DOHH2 (cell line): ENCODE results near the gene CFAP43.

Experiments
- H3F3A ChIP-seq: fragments of 200-600 bp; sonication (generic), shearing (Covaris generic); 2 replicates; pipeline ENCODE4 v1.6.0; 2016; ENCODE audit warnings: antibody characterized with exemption, mild to moderate bottlenecking; ENCODE audit not compliant: control insufficient read depth, insufficient read depth
- H3K27ac ChIP-seq: fragments of 200-600 bp; sonication (generic); 2 replicates; pipeline ENCODE4 v1.5.1; 2014; ENCODE audit warnings: low read depth, mild to moderate bottlenecking, low read length, moderate library complexity
- H3K27me3 ChIP-seq: fragments of 200-600 bp; sonication (generic); 2 replicates; pipeline ENCODE4 v1.6.1; 2014; ENCODE audit warnings: mild to moderate bottlenecking, low read length, mixed read lengths; ENCODE audit not compliant: control insufficient read depth
- H3K36me3 ChIP-seq: fragments of 200-600 bp; sonication (generic); 2 replicates; pipeline ENCODE4 v1.6.1; 2014; ENCODE audit warnings: mild to moderate bottlenecking, low read length, moderate library complexity, mixed read lengths; ENCODE audit not compliant: control insufficient read depth
- H3K4me1 ChIP-seq: fragments of 200-600 bp; sonication (generic); 2 replicates; pipeline ENCODE4 v1.6.1; 2014; ENCODE audit warnings: mild to moderate bottlenecking, low read length, mixed read lengths; ENCODE audit not compliant: control insufficient read depth
- H3K4me2 ChIP-seq: fragments of 200-600 bp; sonication (generic); 2 replicates; pipeline ENCODE4 v1.6.0; 2014; ENCODE audit warnings: mild to moderate bottlenecking, low read length, moderate library complexity
- H3K4me3 ChIP-seq: fragments of 200-600 bp; sonication (generic); 2 replicates; pipeline ENCODE4 v1.5.1; 2014; ENCODE audit warnings: mild to moderate bottlenecking, low read length, mixed read lengths
- H3K79me2 ChIP-seq: fragments of 200-600 bp; sonication (generic); 2 replicates; pipeline ENCODE4 v1.6.1; 2014; ENCODE audit warnings: mild to moderate bottlenecking, low read length, mixed read lengths; ENCODE audit not compliant: control insufficient read depth
- H3K9me2 ChIP-seq: fragments of 200-600 bp; sonication (generic); replicated peaks from 2 replicates; pipeline ENCODE4 v1.6.1; 2014; ENCODE audit warnings: mild to moderate bottlenecking, low read length, mixed read lengths; ENCODE audit not compliant: control insufficient read depth
- H3K9me3 ChIP-seq: fragments of 200-600 bp; sonication (generic); 2 replicates; pipeline ENCODE4 v1.6.1; 2014; ENCODE audit warnings: antibody characterized with exemption, low read length, mixed read lengths; ENCODE audit not compliant: control insufficient read depth, insufficient read depth
- H4K20me1 ChIP-seq: fragments of 200-600 bp; sonication (generic); 2 replicates; pipeline ENCODE4 v1.6.0; 2014; ENCODE audit warnings: low read depth, mild to moderate bottlenecking, antibody characterized with exemption, low read length, moderate library complexity; ENCODE audit not compliant: control insufficient read depth, insufficient read depth
- CTCF ChIP-seq: fragments of 200-600 bp; sonication (generic); IDR thresholded peaks from one replicate; pipeline ENCODE4 v1.5.1; 2014; ENCODE audit warnings: antibody characterized with exemption, mild to moderate bottlenecking, low read depth, low read length; ENCODE audit not compliant: poor library complexity, severe bottlenecking
- EZH2phosphoT487 ChIP-seq: fragments of 200-600 bp; sonication (generic); IDR thresholded peaks from 2 replicates; pipeline ENCODE4 v1.6.1; 2017; ENCODE audit warnings: borderline replicate concordance, mild to moderate bottlenecking, antibody characterized with exemption, low read length, moderate library complexity, mixed read lengths

The CFAP43 gene

GRCh38 chr10:104242545-104242944 lies 10.4 kb upstream of the CFAP43 start:
- H3K4me2 ChIP-seq = no peak overlapping the region
- H3K27ac ChIP-seq = no peak overlapping the region
- peaks cover 17% of the 10 kb centered on the region for H3K27me3 ChIP-seq
- no peak overlapping the region for H3K4me3 ChIP-seq
- H3K79me2 ChIP-seq = no peaks in the 10 kb centered on the region
- H3F3A ChIP-seq = no peaks in the 10 kb centered on the region
- no peaks in the 10 kb centered on the region for H4K20me1 ChIP-seq
- peaks cover 17% of the 10 kb centered on the region for H3K9me3 ChIP-seq
- TF ChIP-seq EZH2phosphoT487 (no peak), CTCF (no peak)
- H3K4me1 ChIP-seq = no peaks in the 10 kb centered on the region
- H3K36me3 ChIP-seq = no peaks in the 10 kb centered on the region
- H3K9me2 ChIP-seq = no peaks in the 10 kb centered on the region

- Histone ChIP-seq H3K4me2 (no peak overlapping the region), H4K20me1 (no peaks in the 10 kb centered on the region), H3K4me3 (no peak overlapping the region), H3K4me1 (no peaks in the 10 kb centered on the region), H3K27ac (no peak overlapping the region), H3K36me3 (no peaks in the 10 kb centered on the region), H3K9me3 (peaks cover 4% of the 10 kb centered on the region), H3K9me2 (no peaks in the 10 kb centered on the region), H3K79me2 (no peaks in the 10 kb centered on the region), H3K27me3 (peaks cover 22% of the 10 kb centered on the region), H3F3A (no peaks in the 10 kb centered on the region)
- TF ChIP-seq CTCF (no peak), EZH2phosphoT487 (no peak)
Observed at GRCh38 chr10:104240078-104240477, 7.9 kb upstream of the CFAP43 start.

GRCh38 chr10:104235801-104236200 lies 3.6 kb upstream of the CFAP43 start:
- Histone ChIP-seq H3K4me1 (peaks cover 9% of the 10 kb centered on the region), H3K79me2 (no peaks in the 10 kb centered on the region), H3K4me2 (no peak overlapping the region), H3K27ac (no peak overlapping the region), H4K20me1 (no peaks in the 10 kb centered on the region), H3K9me2 (no peaks in the 10 kb centered on the region), H3K27me3 (peaks cover 32% of the 10 kb centered on the region), H3K36me3 (no peaks in the 10 kb centered on the region), H3K4me3 (no peak overlapping the region), H3F3A (no peaks in the 10 kb centered on the region), H3K9me3 (peaks cover 7% of the 10 kb centered on the region)
- TF ChIP-seq CTCF = no peak
- TF ChIP-seq EZH2phosphoT487 = no peak

- TF ChIP-seq EZH2phosphoT487 = no peak
- TF ChIP-seq CTCF = no peak
- peaks cover 9% of the 10 kb centered on the region for H3K4me1 ChIP-seq
Observed at GRCh38 chr10:104234934-104235333, 2.8 kb upstream of the CFAP43 start.

More at GRCh38 chr10:104234934-104235333, 2.8 kb upstream of the CFAP43 start:
- no peaks in the 10 kb centered on the region for H3K79me2 ChIP-seq
- peaks cover 24% of the 10 kb centered on the region for H3K27me3 ChIP-seq
- no peak overlapping the region for H3K27ac ChIP-seq
- no peak overlapping the region for H3K4me2 ChIP-seq
- H3K36me3 ChIP-seq = no peaks in the 10 kb centered on the region
- no peak overlapping the region for H3K4me3 ChIP-seq
- no peaks in the 10 kb centered on the region for H4K20me1 ChIP-seq
- no peaks in the 10 kb centered on the region for H3K9me2 ChIP-seq
- peaks cover 7% of the 10 kb centered on the region for H3K9me3 ChIP-seq
- no peaks in the 10 kb centered on the region for H3F3A ChIP-seq
